ENCODE measurements around the gene TMC7.

- TF ChIP-seq CTCF (IDR thresholded peaks at IDR 0.05) (no peak), POLR2A (IDR thresholded peaks at IDR 0.05) (no peak)
These were observed 128.3 kb downstream of the TMC7 start for GRCh38 chr16:19112099-19112407.

Measured in right lobe of liver (tissue), 4 donors.